Measurements from ENCODE around the gene STEAP1B.
"Not testable (repeated sequence)": the region's sequence is repeated elsewhere in the genome, so short reads cannot be mapped to it uniquely, and the experiment has no call there.

DNA sequence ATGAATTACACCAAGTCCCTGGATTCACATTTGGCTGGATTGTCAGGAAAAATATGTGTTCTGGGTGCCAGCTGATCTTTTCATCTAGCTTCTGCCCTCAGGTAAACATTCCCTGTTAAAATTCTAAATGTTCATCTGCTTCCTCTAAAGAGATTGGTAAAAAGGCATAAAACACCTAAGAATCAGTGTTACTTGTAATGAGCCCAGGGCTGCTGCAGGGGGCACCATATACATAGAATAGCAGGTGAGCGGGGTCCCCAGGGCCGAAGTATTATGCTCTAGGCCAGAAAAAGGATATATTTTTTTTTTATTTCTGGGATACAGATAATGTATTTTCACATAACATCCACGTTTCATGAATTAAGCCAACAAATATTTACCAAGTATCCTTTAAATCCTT is 4.5 kb upstream of the STEAP1B start:
- TF ChIP-seq POLR2AphosphoS5 (IDR thresholded peaks at IDR 0.05; ENCODE audit: borderline replicate concordance, low read depth, low read length); EZH2 (IDR thresholded peaks at IDR 0.05); FOXP2 (optimal IDR thresholded peaks at IDR 0.05; ENCODE audit: control extremely low read depth, extremely low read length, insufficient read depth): not testable (repeated sequence)
